Glomerular endothelial cell (primary cell): ENCODE data around the gene STXBP2. TPM values are rescaled to one million over a fixed set of nuclear protein-coding genes. Genes with fewer than 3 reads are reported as not detected.

ENCODE experiments used
- total RNA-seq: library from RNA; depleted of rRNA; stranded (reverse); fragments of >200 nt; gene quantifications from 2 replicates; pipeline ENCODE4 v1.2.3, GENCODE V29; 2015

Gene STXBP2
- total RNA-seq, 1 donor from 2014 or later, result 47.7 TPM

Other genes starting within 250 kb of the STXBP2 start
- gene PEX11G, start 148.1 kb upstream of the STXBP2 start, total RNA-seq, result 2.7 and 4.1 TPM in 2 replicates
- gene ZNF358, start 121.0 kb upstream of the STXBP2 start, total RNA-seq, result 56.9 and 70.4 TPM in 2 replicates
- 10.6 and 25.2 TPM in 2 replicates for gene MCOLN1, start 114.5 kb upstream of the STXBP2 start, total RNA-seq
- 176 and 230 TPM in 2 replicates for gene PNPLA6, start 101.4 kb upstream of the STXBP2 start, total RNA-seq
- 0.41 and 0.82 TPM in 2 replicates for gene CAMSAP3, start 41.2 kb upstream of the STXBP2 start, total RNA-seq
- gene XAB2, start 7.6 kb upstream of the STXBP2 start, total RNA-seq, result 40.5 and 46.3 TPM in 2 replicates
- 32.3 and 37.1 TPM in 2 replicates for gene PET100, start 7.3 kb upstream of the STXBP2 start, total RNA-seq
- gene PCP2, start 3.4 kb upstream of the STXBP2 start, total RNA-seq, result not detected in 2 replicates
- gene RETN, start 31.9 kb downstream of the STXBP2 start, total RNA-seq, result not detected in 2 replicates
- not detected in 2 replicates for gene MCEMP1, start 40.0 kb downstream of the STXBP2 start, total RNA-seq
- gene TRAPPC5, start 43.7 kb downstream of the STXBP2 start, total RNA-seq, result 132 and 170 TPM in 2 replicates
- gene FCER2, start 65.0 kb downstream of the STXBP2 start, total RNA-seq, result not detected in 2 replicates
- not detected in 2 replicates for gene CLEC4G, start 95.0 kb downstream of the STXBP2 start, total RNA-seq
- gene CD209, start 110.4 kb downstream of the STXBP2 start, total RNA-seq, result not detected in 2 replicates
- 0.19 and 0.64 TPM in 2 replicates for gene CLEC4M, start 126.1 kb downstream of the STXBP2 start, total RNA-seq
- gene EVI5L, start 193.1 kb downstream of the STXBP2 start, total RNA-seq, result 27.1 and 32.1 TPM in 2 replicates
- not detected in 2 replicates for gene PRR36, start 237.3 kb downstream of the STXBP2 start, total RNA-seq